ENCODE measurements around the gene ERICH2. TPM values are rescaled to one million over a fixed set of nuclear protein-coding genes. Genes with fewer than 3 reads are reported as not detected.
A peak's percentile ranks its signal among the peaks of the same experiment; 100 is the strongest.

ERICH2 gene
- total RNA-seq, 1 experiment from 2014 or later = 1.1 TPM

GRCh38 chr2:170813611-170814532 is 43.7 kb downstream of the ERICH2 start (continued):
- TF ChIP-seq PRDM15 (CRISPR knock-in tag; IDR thresholded peaks at IDR 0.05) = no peak
- TF ChIP-seq, protein P1, sequence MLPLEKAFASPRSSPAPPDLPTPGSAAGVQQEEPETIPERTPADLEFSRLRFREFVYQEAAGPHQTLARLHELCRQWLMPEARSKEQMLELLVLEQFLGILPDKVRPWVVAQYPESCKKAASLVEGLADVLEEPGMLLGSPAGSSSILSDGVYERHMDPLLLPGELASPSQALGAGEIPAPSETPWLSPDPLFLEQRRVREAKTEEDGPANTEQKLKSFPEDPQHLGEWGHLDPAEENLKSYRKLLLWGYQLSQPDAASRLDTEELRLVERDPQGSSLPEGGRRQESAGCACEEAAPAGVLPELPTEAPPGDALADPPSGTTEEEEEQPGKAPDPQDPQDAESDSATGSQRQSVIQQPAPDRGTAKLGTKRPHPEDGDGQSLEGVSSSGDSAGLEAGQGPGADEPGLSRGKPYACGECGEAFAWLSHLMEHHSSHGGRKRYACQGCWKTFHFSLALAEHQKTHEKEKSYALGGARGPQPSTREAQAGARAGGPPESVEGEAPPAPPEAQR (CRISPR knock-in tag; IDR thresholded peaks at IDR 0.05) = no peak
- no peak for TF ChIP-seq PRRX2 (CRISPR knock-in tag; IDR thresholded peaks at IDR 0.05)
- no peak for TF ChIP-seq IRF2 (CRISPR knock-in tag; IDR thresholded peaks at IDR 0.05; ENCODE audit: borderline replicate concordance, low read depth)
- peak; percentile 52; the same call in 1 of the 2 replicates for TF ChIP-seq NFE2L1 (CRISPR knock-in tag; IDR thresholded peaks at IDR 0.05)
- TF ChIP-seq JAZF1 (CRISPR knock-in tag; IDR thresholded peaks at IDR 0.05) = no peak
- TF ChIP-seq, protein P2, sequence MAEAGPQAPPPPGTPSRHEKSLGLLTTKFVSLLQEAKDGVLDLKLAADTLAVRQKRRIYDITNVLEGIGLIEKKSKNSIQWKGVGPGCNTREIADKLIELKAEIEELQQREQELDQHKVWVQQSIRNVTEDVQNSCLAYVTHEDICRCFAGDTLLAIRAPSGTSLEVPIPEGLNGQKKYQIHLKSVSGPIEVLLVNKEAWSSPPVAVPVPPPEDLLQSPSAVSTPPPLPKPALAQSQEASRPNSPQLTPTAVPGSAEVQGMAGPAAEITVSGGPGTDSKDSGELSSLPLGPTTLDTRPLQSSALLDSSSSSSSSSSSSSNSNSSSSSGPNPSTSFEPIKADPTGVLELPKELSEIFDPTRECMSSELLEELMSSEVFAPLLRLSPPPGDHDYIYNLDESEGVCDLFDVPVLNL (CRISPR knock-in tag; IDR thresholded peaks at IDR 0.05; ENCODE audit: borderline replicate concordance, low read depth) = no peak
- TF ChIP-seq SOX15 (CRISPR knock-in tag; IDR thresholded peaks at IDR 0.05) = no peak
- TF ChIP-seq, protein P3, sequence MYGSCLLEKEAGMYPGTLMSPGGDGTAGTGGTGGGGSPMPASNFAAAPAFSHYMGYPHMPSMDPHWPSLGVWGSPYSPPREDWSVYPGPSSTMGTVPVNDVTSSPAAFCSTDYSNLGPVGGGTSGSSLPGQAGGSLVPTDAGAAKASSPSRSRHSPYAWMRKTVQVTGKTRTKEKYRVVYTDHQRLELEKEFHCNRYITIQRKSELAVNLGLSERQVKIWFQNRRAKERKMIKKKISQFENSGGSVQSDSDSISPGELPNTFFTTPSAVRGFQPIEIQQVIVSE (CRISPR knock-in tag; IDR thresholded peaks at IDR 0.05; ENCODE audit: borderline replicate concordance) = no peak
- TF ChIP-seq NR1H2 (CRISPR knock-in tag; IDR thresholded peaks at IDR 0.05) = no peak
- peak; percentile 62; the same call in 1 of the 2 replicates for TF ChIP-seq ZNF281 (CRISPR knock-in tag; IDR thresholded peaks at IDR 0.05)
- TF ChIP-seq, protein P4, sequence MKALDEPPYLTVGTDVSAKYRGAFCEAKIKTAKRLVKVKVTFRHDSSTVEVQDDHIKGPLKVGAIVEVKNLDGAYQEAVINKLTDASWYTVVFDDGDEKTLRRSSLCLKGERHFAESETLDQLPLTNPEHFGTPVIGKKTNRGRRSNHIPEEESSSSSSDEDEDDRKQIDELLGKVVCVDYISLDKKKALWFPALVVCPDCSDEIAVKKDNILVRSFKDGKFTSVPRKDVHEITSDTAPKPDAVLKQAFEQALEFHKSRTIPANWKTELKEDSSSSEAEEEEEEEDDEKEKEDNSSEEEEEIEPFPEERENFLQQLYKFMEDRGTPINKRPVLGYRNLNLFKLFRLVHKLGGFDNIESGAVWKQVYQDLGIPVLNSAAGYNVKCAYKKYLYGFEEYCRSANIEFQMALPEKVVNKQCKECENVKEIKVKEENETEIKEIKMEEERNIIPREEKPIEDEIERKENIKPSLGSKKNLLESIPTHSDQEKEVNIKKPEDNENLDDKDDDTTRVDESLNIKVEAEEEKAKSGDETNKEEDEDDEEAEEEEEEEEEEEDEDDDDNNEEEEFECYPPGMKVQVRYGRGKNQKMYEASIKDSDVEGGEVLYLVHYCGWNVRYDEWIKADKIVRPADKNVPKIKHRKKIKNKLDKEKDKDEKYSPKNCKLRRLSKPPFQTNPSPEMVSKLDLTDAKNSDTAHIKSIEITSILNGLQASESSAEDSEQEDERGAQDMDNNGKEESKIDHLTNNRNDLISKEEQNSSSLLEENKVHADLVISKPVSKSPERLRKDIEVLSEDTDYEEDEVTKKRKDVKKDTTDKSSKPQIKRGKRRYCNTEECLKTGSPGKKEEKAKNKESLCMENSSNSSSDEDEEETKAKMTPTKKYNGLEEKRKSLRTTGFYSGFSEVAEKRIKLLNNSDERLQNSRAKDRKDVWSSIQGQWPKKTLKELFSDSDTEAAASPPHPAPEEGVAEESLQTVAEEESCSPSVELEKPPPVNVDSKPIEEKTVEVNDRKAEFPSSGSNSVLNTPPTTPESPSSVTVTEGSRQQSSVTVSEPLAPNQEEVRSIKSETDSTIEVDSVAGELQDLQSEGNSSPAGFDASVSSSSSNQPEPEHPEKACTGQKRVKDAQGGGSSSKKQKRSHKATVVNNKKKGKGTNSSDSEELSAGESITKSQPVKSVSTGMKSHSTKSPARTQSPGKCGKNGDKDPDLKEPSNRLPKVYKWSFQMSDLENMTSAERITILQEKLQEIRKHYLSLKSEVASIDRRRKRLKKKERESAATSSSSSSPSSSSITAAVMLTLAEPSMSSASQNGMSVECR (CRISPR knock-in tag; IDR thresholded peaks at IDR 0.05; ENCODE audit: borderline replicate concordance) = peak; percentile 69; the same call in 1 of the 2 replicates
- TF ChIP-seq ZNF232 (CRISPR knock-in tag; IDR thresholded peaks at IDR 0.05) = no peak
- TF ChIP-seq TEAD4 (CRISPR knock-in tag; IDR thresholded peaks at IDR 0.05) = peak; percentile 61; the same call in 1 of the 2 replicates
- no peak for TF ChIP-seq ESRRA (CRISPR knock-in tag; IDR thresholded peaks at IDR 0.05; ENCODE audit: borderline replicate concordance)
- 0 out of 2 replicates have a peak, but pooled peaks have one; percentile 14 for TF ChIP-seq AR (CRISPR knock-in tag; IDR thresholded peaks at IDR 0.05)
- TF ChIP-seq CREM (CRISPR knock-in tag; IDR thresholded peaks at IDR 0.05) = 0 out of 2 replicates have a peak, but pooled peaks have one; percentile 42
- TF ChIP-seq TP53 (CRISPR knock-in tag; IDR thresholded peaks at IDR 0.05) = no peak

All from WTC11 (cell line).